CD4-positive, CD25-positive, alpha-beta regulatory T cell (primary cell): ENCODE data around the gene RPS2. TPM values are rescaled to one million over a fixed set of nuclear protein-coding genes. Genes with fewer than 3 reads are reported as not detected.
A peak's percentile ranks its signal among the peaks of the same experiment; 100 is the strongest.
"Not testable (repeated sequence)": the region's sequence is repeated elsewhere in the genome, so short reads cannot be mapped to it uniquely, and the experiment has no call there.

Source experiments
- ATAC-seq, 2 donors: fragments of 150-1000 bp; cut with Tn5 transposase; one replicate each; pipeline ENCODE4 v1.10.0; 2021; ENCODE audit warnings: low read depth in 2 of 2, moderate number of reproducible peaks in 2 of 2, moderate library complexity in 1 of 2
- DNase-seq, 3 donors: peaks; one replicate each; pipeline versions ENCODE4 v3.0.0 to v3.0.0-alpha.2; 2012 to 2022; ENCODE audit warnings: mixed read lengths in 1 of 3
- H3K27ac ChIP-seq: one replicate; pipeline ENCODE4 v1.7.0; 2013; ENCODE audit warnings: mild to moderate bottlenecking, low read length; ENCODE audit not compliant: insufficient read depth, poor library complexity, severe bottlenecking
- H3K27me3 ChIP-seq: one replicate; pipeline ENCODE4 v1.7.0; 2013; ENCODE audit warnings: low read length; ENCODE audit not compliant: control insufficient read depth, insufficient read depth
- H3K36me3 ChIP-seq: one replicate; pipeline ENCODE4 v1.7.0; 2013; ENCODE audit warnings: mild to moderate bottlenecking, low read length, moderate library complexity; ENCODE audit not compliant: control insufficient read depth, insufficient read depth
- H3K4me1 ChIP-seq: 2 replicates; pipeline ENCODE4 v1.7.0; 2013; ENCODE audit warnings: mild to moderate bottlenecking, low read length; ENCODE audit not compliant: insufficient read depth, control insufficient read depth, poor library complexity, severe bottlenecking
- H3K4me3 ChIP-seq: one replicate; pipeline ENCODE4 v1.7.0; 2013; ENCODE audit warnings: low read depth, mild to moderate bottlenecking, low read length, moderate library complexity
- H3K9me3 ChIP-seq, 2 experiments: 1 replicate in 1 of 2; 2 replicates in 1 of 2; pipeline ENCODE4 v1.7.0; 2013; ENCODE audit warnings: low read length in 2 of 2, mild to moderate bottlenecking in 1 of 2, moderate library complexity in 1 of 2; ENCODE audit not compliant: control insufficient read depth in 2 of 2
- H3K27ac Mint-ChIP-seq, 3 donors: one replicate each; pipeline ENCODE4 v1.8.0; 2020 to 2022; ENCODE audit warnings: mild to moderate bottlenecking in 3 of 3, mixed read lengths in 3 of 3, moderate library complexity in 2 of 3
- H3K27me3 Mint-ChIP-seq: one replicate; pipeline ENCODE4 v1.8.0; 2022; ENCODE audit warnings: mild to moderate bottlenecking, mixed read lengths
- H3K36me3 Mint-ChIP-seq: one replicate; pipeline ENCODE4 v1.8.0; 2020; ENCODE audit warnings: mixed read lengths
- H3K4me1 Mint-ChIP-seq, 4 donors: one replicate each; pipeline ENCODE4 v1.8.0; 2020 to 2022; ENCODE audit warnings: mixed read lengths in 4 of 4, mild to moderate bottlenecking in 1 of 4
- H3K4me3 Mint-ChIP-seq, 4 donors: one replicate each; pipeline ENCODE4 v1.8.0; 2020 to 2022; ENCODE audit warnings: mild to moderate bottlenecking in 4 of 4, mixed read lengths in 4 of 4, moderate library complexity in 3 of 4
- H3K9me3 Mint-ChIP-seq, 7 donors: one replicate each; pipeline ENCODE4 v1.8.0; 2020 to 2022; ENCODE audit warnings: mixed read lengths in 7 of 7, mild to moderate bottlenecking in 3 of 7, moderate library complexity in 2 of 7
- polyA plus RNA-seq, 4 donors: library from polyadenylated mRNA; unstranded; fragments of 300-500 nt; fragmentation: Illumina TruSeq; gene quantifications; one replicate each; pipeline ENCODE4 v1.2.3, GENCODE V29; 2021
- total RNA-seq: library from RNA; stranded (reverse); gene quantifications from one replicate; pipeline ENCODE4 v1.2.3, GENCODE V29; 2022

The RPS2 gene
- total and polyA plus RNA-seq, 5 donors from 2014 or later: 2,223 to 6,441 (median 4,859) TPM

DNA sequence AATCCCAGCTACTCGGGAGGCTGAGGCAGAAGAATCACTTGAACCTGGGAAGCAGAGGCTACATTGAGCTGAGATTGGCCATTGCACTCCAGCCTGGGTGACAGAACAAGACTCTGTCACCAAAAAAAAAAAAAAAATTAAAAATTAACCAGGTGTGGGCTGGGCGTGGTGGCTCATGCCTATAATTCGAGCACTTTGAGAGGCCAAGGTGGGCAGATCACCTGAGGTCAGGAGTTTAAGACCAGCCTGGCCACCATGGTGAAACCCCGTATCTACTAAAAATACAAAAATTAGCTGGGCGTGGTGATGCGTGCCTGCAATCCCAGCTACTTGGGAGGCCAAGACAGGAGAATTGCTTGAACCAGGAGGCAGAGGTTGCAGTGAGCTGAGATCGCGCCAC, 24.8 kb downstream of the RPS2 start:
- H3K36me3 ChIP-seq, DNase-seq, H3K9me3 ChIP-seq, H3K4me3 ChIP-seq, H3K9me3 Mint-ChIP-seq, ATAC-seq, H3K27ac Mint-ChIP-seq, H3K27ac ChIP-seq, H3K27me3 ChIP-seq, H3K36me3 Mint-ChIP-seq, H3K27me3 Mint-ChIP-seq: not testable (repeated sequence)
- peaks cover 0 to 29% (median 9%) of the 10 kb centered on the region in 4 donors for H3K4me1 Mint-ChIP-seq
- peaks cover 23% of the 10 kb centered on the region for H3K4me1 ChIP-seq
- H3K4me3 Mint-ChIP-seq: peak overlapping the region in 1 of 4 donors; percentile 10

DNA sequence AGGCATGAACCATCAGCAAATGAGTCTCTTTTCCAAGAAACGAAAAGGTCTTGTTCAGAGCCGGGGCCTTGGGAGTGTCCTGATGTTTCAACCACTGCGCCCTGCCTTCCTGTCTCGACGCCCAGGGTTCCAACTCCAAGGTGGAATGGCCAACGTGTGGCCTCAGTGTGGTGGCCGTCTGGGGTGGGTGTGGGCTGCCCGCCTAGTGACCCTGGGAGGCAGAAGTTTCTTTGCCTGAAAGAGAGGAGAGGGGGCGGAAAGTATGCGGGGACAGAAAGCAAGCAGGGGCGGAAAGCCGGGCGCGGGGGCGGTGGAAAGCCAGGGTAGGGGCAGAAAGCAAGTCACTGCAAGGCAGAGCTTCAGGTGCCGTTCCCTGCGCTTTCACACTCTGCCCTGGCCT, 25.7 kb downstream of the RPS2 start:
- Mint-ChIP-seq H3K27me3 (no peaks in the 10 kb centered on the region), H3K27ac (no peak overlapping the region), H3K9me3 (no peaks in the 10 kb centered on the region), H3K4me3 (no peak overlapping the region), H3K36me3 (peaks cover 5% of the 10 kb centered on the region), H3K4me1 (peaks cover 0 to 25% (median 6%) of the 10 kb centered on the region in 4 donors)
- no peak overlapping the region for H3K4me3 ChIP-seq
- ATAC-seq (no peak), DNase-seq (no peak)
- H3K27me3 ChIP-seq: no peaks in the 10 kb centered on the region
- H3K9me3 ChIP-seq: no peaks in the 10 kb centered on the region
- peaks cover 8% of the 10 kb centered on the region for H3K36me3 ChIP-seq
- no peak overlapping the region for H3K27ac ChIP-seq
- H3K4me1 ChIP-seq: peaks cover 23% of the 10 kb centered on the region

DNA sequence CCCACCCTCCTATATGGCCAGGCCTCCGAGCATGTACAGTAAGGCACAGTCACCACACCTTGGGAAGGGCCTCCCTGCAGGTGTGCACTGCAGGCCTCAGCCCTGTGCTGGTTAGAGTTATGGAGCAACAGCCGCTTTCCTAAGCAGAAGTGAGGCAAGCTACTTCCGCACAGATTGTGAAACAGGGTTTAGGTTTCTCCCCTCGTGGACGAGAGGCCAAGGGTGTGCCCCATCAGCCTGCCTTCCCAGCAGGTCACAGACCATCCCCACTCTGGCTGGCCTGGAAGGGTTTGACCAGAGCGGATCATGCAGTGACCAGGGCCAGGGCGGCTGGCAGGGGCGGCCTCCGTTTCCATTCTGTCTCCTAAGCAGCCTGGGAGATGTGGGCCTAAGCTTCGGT, 26.3 kb downstream of the RPS2 start:
- peaks cover 8% of the 10 kb centered on the region for H3K36me3 ChIP-seq
- no peak for DNase-seq
- Mint-ChIP-seq H3K36me3 (peaks cover 5% of the 10 kb centered on the region), H3K27ac (no peak overlapping the region), H3K4me3 (peak overlapping the region in 1 of 4 donors; percentile 38), H3K27me3 (no peaks in the 10 kb centered on the region), H3K4me1 (peaks cover 0 to 19% (median 3%) of the 10 kb centered on the region in 4 donors), H3K9me3 (no peaks in the 10 kb centered on the region)
- H3K27me3 ChIP-seq: no peaks in the 10 kb centered on the region
- no peaks in the 10 kb centered on the region for H3K9me3 ChIP-seq
- ATAC-seq: no peak
- no peak overlapping the region for H3K4me3 ChIP-seq
- no peak overlapping the region for H3K27ac ChIP-seq
- H3K4me1 ChIP-seq: peaks cover 17% of the 10 kb centered on the region

DNA sequence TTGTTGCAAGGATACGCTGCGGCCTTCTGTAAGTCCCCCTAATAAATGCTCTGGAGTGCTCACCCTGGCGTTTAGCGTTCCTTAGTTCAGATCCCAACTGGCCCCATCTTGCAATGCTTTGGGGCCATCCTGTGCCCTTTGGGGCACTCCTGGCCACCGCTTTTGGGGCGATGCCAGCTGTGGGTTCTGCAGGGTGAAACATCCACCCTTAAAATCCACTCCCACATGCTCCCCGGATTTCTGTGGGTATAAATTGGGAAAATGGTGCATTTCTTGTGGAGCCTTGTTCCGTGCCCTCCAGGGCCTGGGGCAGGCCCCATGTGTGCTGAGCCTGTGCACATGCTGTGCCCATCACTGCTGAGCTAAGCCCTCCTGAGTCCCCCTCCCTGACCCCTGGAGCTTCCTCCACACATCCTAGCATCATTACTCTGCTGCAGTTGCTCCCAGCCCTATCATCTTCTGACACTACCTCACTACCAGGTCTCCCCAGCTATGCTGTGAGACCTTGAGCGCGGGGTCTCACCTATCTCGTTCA, 27.6 kb downstream of the RPS2 start:
- H3K27ac ChIP-seq: no peak overlapping the region

DNA sequence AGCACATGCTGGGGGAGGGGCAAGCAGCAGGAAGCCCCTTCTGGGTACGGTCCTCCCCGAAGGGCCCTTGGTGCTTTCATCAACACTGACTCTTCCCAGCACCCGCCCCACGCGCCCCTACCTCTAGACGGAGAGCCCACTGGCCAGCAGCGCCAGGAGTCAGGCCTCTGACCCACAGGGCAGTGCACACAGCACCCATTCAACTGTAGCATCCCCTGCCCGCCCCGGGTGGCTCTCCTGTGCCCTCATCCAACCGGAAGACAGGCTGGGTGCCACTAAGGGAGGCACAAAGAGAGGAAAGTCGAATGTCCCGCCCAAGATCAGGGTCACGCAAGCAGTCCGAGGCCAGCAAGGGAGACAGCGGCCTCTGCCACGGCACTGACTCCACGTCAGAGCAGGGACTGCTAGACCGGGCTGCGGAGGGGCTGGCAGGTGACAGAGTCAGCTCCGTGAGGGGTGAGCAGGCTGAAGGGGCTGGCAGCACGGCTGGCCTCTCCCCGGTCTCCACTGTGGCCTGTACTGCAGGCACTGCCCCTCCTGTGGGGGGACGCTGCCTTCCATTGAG, 31.4 kb downstream of the RPS2 start:
- Mint-ChIP-seq H3K27ac (no peak overlapping the region), H3K36me3 (peaks cover 5% of the 10 kb centered on the region), H3K4me1 (peaks cover 0 to 3% (median 0%) of the 10 kb centered on the region in 4 donors), H3K27me3 (no peaks in the 10 kb centered on the region), H3K4me3 (peak overlapping the region in 1 of 4 donors; percentile 4), H3K9me3 (no peaks in the 10 kb centered on the region)
- no peaks in the 10 kb centered on the region for H3K36me3 ChIP-seq
- H3K27me3 ChIP-seq: no peaks in the 10 kb centered on the region
- H3K9me3 ChIP-seq: no peaks in the 10 kb centered on the region
- ATAC-seq: no peak
- no peak overlapping the region for H3K27ac ChIP-seq
- peaks cover 12% of the 10 kb centered on the region for H3K4me1 ChIP-seq
- DNase-seq: no peak
- H3K4me3 ChIP-seq: no peak overlapping the region

More for the DNA sequence above, 27.6 kb downstream of the RPS2 start:
- Histone ChIP-seq H3K9me3 (no peaks in the 10 kb centered on the region), H3K36me3 (peaks cover 8% of the 10 kb centered on the region), H3K4me1 (peaks cover 7% of the 10 kb centered on the region), H3K27me3 (no peaks in the 10 kb centered on the region), H3K4me3 (no peak overlapping the region)
- no peaks in the 10 kb centered on the region for H3K27me3 Mint-ChIP-seq
- peaks cover 0 to 9% (median under 1%) of the 10 kb centered on the region in 4 donors for H3K4me1 Mint-ChIP-seq
- H3K9me3 Mint-ChIP-seq: no peaks in the 10 kb centered on the region
- no peak overlapping the region for H3K27ac Mint-ChIP-seq
- peak overlapping the region in 1 of 4 donors; percentile 27 for H3K4me3 Mint-ChIP-seq
- DNase-seq (no peak), ATAC-seq (no peak)
- H3K36me3 Mint-ChIP-seq: peaks cover 5% of the 10 kb centered on the region

DNA sequence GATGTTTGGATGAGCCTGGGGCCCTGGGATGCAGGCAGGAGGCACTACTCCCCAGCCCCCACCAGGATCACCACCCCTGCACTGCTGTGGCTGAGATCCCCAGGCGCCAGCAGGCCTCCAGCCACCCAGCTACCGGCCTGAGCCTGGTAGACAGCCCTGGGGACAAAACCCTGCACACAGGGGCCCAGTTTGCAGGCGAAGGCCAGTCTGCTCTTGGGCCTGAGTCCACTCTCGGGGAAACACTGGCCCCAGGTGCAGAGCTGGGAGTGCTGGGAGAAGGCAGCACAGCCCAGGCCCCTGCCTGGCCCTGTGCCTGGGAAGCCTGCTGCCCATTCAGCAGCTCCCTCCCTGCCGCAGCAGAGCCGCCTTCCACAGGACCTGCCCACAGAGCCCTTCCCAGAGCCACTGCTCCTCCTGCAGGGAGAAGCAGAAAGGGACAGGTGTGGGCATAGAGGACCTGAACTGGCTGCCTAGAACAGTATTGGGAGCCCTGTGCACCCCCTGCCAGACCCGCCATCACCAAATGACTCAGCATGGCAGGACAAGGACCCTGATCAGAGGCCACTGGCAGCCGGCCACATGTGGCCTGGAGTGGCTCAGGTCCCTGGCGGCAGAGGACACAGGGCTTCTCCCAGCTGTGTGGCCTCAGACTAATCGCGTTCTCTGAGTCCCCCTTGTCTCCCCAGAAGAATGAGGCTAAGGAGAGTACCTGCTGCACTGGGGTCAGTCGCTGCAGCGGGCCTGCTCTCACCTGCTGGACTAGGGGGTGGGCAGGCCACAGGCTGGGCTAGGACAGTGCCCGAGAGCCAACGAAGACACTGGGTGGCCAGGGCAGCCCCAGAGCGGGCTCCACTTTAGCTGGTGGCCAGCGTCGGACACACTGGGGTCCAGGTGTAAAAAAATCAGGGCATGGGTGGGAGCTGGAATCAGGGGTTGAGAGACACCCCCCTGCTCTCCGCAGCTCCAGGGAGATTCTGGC, 32.3 kb downstream of the RPS2 start:
- Histone ChIP-seq H3K4me1 (peaks cover 12% of the 10 kb centered on the region), H3K36me3 (no peaks in the 10 kb centered on the region), H3K27me3 (no peaks in the 10 kb centered on the region), H3K27ac (no peak overlapping the region), H3K9me3 (no peaks in the 10 kb centered on the region), H3K4me3 (no peak overlapping the region)
- DNase-seq (no peak), ATAC-seq (no peak)
- Mint-ChIP-seq H3K9me3 (no peaks in the 10 kb centered on the region), H3K27ac (no peak overlapping the region), H3K4me1 (peaks cover 0 to 6% (median 0%) of the 10 kb centered on the region in 4 donors), H3K27me3 (no peaks in the 10 kb centered on the region), H3K4me3 (no peak overlapping the region), H3K36me3 (peaks cover 5% of the 10 kb centered on the region)

GRCh38 chr16:1930338-1930720, 34.3 kb downstream of the RPS2 start:
- Mint-ChIP-seq H3K4me3 (peak overlapping the region in 2 of 4 donors; percentile 20 to 32), H3K36me3 (no peaks in the 10 kb centered on the region), H3K4me1 (peaks cover 0 to 6% (median 0%) of the 10 kb centered on the region in 4 donors), H3K27me3 (peaks cover 4% of the 10 kb centered on the region), H3K27ac (no peak overlapping the region), H3K9me3 (no peaks in the 10 kb centered on the region)
- Histone ChIP-seq H3K36me3 (no peaks in the 10 kb centered on the region), H3K4me1 (peaks cover 12% of the 10 kb centered on the region), H3K27ac (no peak overlapping the region), H3K27me3 (no peaks in the 10 kb centered on the region), H3K9me3 (no peaks in the 10 kb centered on the region), H3K4me3 (no peak overlapping the region)
- ATAC-seq (no peak), DNase-seq (no peak)
